Measurements from ENCODE around the gene EPM2A. TPM values are rescaled to one million over a fixed set of nuclear protein-coding genes. Genes with fewer than 3 reads are reported as not detected.

EPM2A gene
- total RNA-seq, 5 donors from 2014 or later (not counting 1 experiment from before 2014, with no cell fraction given), result 9.0 to 13.5 (median 10.7) TPM

DNA sequence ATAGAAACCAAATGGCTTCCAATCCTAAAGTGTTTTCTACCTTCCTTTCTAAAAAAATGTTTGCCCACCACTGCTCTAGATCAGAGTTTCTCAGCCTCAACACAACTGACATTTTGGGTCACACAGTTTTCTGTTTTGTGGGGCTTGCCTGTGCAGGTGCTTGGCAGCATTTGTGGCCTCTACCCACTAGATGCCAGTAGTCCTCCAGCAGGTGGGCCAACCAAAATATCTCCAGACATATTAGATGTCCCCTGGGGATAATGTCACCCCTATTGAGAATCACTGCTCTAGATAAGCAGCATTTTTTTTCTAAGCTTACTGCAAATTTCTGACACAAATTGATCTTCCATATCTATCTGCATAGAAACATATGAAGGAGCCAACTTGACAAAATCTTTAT, 26.3 kb upstream of the EPM2A start:
- H3K9me3 Mint-ChIP-seq, result no peaks in the 10 kb centered on the region
- H3K4me1 Mint-ChIP-seq, result no peaks in the 10 kb centered on the region
- no peak for ATAC-seq (replicated peaks in 1 of 4)
- peak in 1 of 35 experiments; percentile 13 for DNase-seq
- Histone ChIP-seq H3K27ac (ENCODE audit: low read length) (no peak overlapping the region), H3K4me1 (ENCODE audit: control insufficient read depth in 1 of 2, extremely low read depth in 1 of 2, insufficient read depth in 2 of 2, low read length in 2 of 2) (no peaks in the 10 kb centered on the region), H3K9me3 (no peaks in the 10 kb centered on the region), H3K4me3 (ENCODE audit: control insufficient read depth in 1 of 2, extremely low read depth in 1 of 2, low read length in 1 of 2) (no peak overlapping the region), H3K27me3 (replicated peaks in 1 of 2; ENCODE audit: control insufficient read depth in 2 of 2, extremely low read depth in 1 of 2, insufficient read depth in 2 of 2, low read length in 1 of 2) (no peaks in the 10 kb centered on the region), H3K36me3 (ENCODE audit: control insufficient read depth in 2 of 2, extremely low read depth in 1 of 2, insufficient read depth in 1 of 2, low read length in 1 of 2) (no peaks in the 10 kb centered on the region)
- POLR2A ChIA-PET, result no interaction called here
- H3K27me3 Mint-ChIP-seq, result peaks cover 0 to 3% of the 10 kb centered on the region in 2 donors
- no peaks in the 10 kb centered on the region for H3K36me3 Mint-ChIP-seq
- CTCF ChIA-PET, result interaction anchor here in 1 of 2 donors (0.6 kb wide), 1 partner anchor 28 kb away, joined by 3 read pairs; no protein-coding TSS in a partner anchor
- no peak overlapping the region for H3K27ac Mint-ChIP-seq
- H3K4me3 Mint-ChIP-seq, result no peak overlapping the region

- POLR2A ChIA-PET, result no interaction called here
- WGBS (ENCODE audit: insufficient coverage), result no CpG with 5 or more reads among the region's 4 CpGs
- Histone ChIP-seq H3K4me1 (ENCODE audit: control insufficient read depth in 1 of 2, extremely low read depth in 1 of 2, insufficient read depth in 2 of 2, low read length in 2 of 2) (no peaks in the 10 kb centered on the region), H3K4me3 (ENCODE audit: control insufficient read depth in 1 of 2, extremely low read depth in 1 of 2, low read length in 1 of 2) (no peak overlapping the region), H3K27ac (ENCODE audit: low read length) (no peak overlapping the region), H3K27me3 (replicated peaks in 1 of 2; ENCODE audit: control insufficient read depth in 2 of 2, extremely low read depth in 1 of 2, insufficient read depth in 2 of 2, low read length in 1 of 2) (no peaks in the 10 kb centered on the region), H3K9me3 (no peaks in the 10 kb centered on the region), H3K36me3 (ENCODE audit: control insufficient read depth in 2 of 2, extremely low read depth in 1 of 2, insufficient read depth in 1 of 2, low read length in 1 of 2) (no peaks in the 10 kb centered on the region)
- Mint-ChIP-seq H3K36me3 (no peaks in the 10 kb centered on the region), H3K4me3 (no peak overlapping the region), H3K27ac (no peak overlapping the region), H3K9me3 (peaks cover 0 to 4% (median 0%) of the 10 kb centered on the region in 3 donors), H3K4me1 (no peaks in the 10 kb centered on the region), H3K27me3 (peaks cover 3 to 21% of the 10 kb centered on the region in 2 donors)
- no peak for ATAC-seq (replicated peaks in 1 of 4)
- CTCF ChIA-PET, result no interaction called here
- no peak for DNase-seq
Measured at GRCh38 chr6:145758113-145758512, 22.8 kb upstream of the EPM2A start.

DNA sequence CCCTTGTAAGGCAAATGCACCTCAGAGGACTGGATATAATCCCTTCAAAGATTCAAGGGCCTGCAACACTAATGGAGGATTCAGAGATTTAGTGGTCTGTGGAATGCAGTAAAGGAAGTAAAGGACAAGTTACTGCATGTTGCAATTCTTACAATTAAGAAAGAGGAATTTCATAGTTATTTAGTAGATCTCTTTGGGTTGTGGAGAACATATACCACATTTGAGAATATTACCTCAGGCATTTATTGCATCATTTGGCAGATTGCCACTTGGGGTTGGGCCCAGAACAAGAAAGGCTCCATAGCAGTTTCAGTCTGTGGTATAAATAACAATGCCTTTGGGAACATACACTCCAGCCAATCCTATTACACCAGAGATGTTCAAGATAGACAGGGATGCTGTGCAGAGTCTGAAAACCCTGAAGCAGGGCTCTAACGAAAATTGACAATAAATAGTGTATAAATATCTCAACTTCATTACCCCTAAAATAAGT, 20.9 kb upstream of the EPM2A start:
- no peaks in the 10 kb centered on the region for H3K4me1 ChIP-seq (ENCODE audit: control insufficient read depth in 1 of 2, extremely low read depth in 1 of 2, insufficient read depth in 2 of 2, low read length in 2 of 2)
- Mint-ChIP-seq H3K9me3 (peaks cover 0 to 4% (median 0%) of the 10 kb centered on the region in 3 donors), H3K4me3 (no peak overlapping the region), H3K36me3 (no peaks in the 10 kb centered on the region), H3K27ac (no peak overlapping the region), H3K4me1 (no peaks in the 10 kb centered on the region), H3K27me3 (peaks cover 3 to 21% of the 10 kb centered on the region in 2 donors)
- no peak overlapping the region for H3K27ac ChIP-seq (ENCODE audit: low read length)
- DNase-seq (no peak), ATAC-seq (replicated peaks in 1 of 4) (no peak)
- H3K4me3 ChIP-seq (ENCODE audit: control insufficient read depth in 1 of 2, extremely low read depth in 1 of 2, low read length in 1 of 2), result no peak overlapping the region
- no CpG with 5 or more reads among the region's 1 CpG for WGBS (ENCODE audit: insufficient coverage)
- POLR2A ChIA-PET, result no interaction called here
- CTCF ChIA-PET, result no interaction called here
- H3K9me3 ChIP-seq, result no peaks in the 10 kb centered on the region
- H3K36me3 ChIP-seq (ENCODE audit: control insufficient read depth in 2 of 2, extremely low read depth in 1 of 2, insufficient read depth in 1 of 2, low read length in 1 of 2), result no peaks in the 10 kb centered on the region
- no peaks in the 10 kb centered on the region for H3K27me3 ChIP-seq (replicated peaks in 1 of 2; ENCODE audit: control insufficient read depth in 2 of 2, extremely low read depth in 1 of 2, insufficient read depth in 2 of 2, low read length in 1 of 2)

- Mint-ChIP-seq H3K27me3 (peaks cover 3 to 21% of the 10 kb centered on the region in 2 donors), H3K27ac (no peak overlapping the region), H3K9me3 (peaks cover 0 to 4% (median 0%) of the 10 kb centered on the region in 3 donors), H3K4me3 (no peak overlapping the region), H3K4me1 (no peaks in the 10 kb centered on the region), H3K36me3 (no peaks in the 10 kb centered on the region)
- Histone ChIP-seq H3K4me3 (ENCODE audit: control insufficient read depth in 1 of 2, extremely low read depth in 1 of 2, low read length in 1 of 2) (no peak overlapping the region), H3K4me1 (ENCODE audit: control insufficient read depth in 1 of 2, extremely low read depth in 1 of 2, insufficient read depth in 2 of 2, low read length in 2 of 2) (no peaks in the 10 kb centered on the region), H3K27ac (ENCODE audit: low read length) (no peak overlapping the region), H3K9me3 (no peaks in the 10 kb centered on the region), H3K36me3 (ENCODE audit: control insufficient read depth in 2 of 2, extremely low read depth in 1 of 2, insufficient read depth in 1 of 2, low read length in 1 of 2) (no peaks in the 10 kb centered on the region), H3K27me3 (replicated peaks in 1 of 2; ENCODE audit: control insufficient read depth in 2 of 2, extremely low read depth in 1 of 2, insufficient read depth in 2 of 2, low read length in 1 of 2) (no peaks in the 10 kb centered on the region)
- ATAC-seq (replicated peaks in 1 of 4) (no peak), DNase-seq (no peak)
- CTCF ChIA-PET, result no interaction called here
- POLR2A ChIA-PET, result no interaction called here
Measured at GRCh38 chr6:145755682-145756081, 20.4 kb upstream of the EPM2A start.

DNA sequence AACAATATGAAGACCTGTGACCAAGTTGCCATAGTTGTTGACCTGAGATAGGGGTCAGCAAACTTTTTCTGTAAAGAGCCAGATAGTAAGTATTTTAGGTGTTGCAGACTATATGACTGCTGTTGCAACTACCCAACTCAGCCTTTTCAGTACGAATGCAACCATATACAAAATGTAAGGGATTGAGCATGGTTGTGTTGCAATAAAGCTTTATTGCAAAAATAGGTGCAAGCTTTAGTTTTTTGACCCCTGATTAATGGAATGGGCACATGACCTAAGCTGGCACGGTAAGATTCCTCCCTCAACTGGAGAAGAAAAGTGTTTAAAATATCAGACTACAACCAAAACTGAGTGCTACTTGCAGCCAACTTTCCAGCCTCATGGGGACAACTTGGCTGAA, 17.3 kb upstream of the EPM2A start:
- ATAC-seq (replicated peaks in 1 of 4), result no peak
- no peak overlapping the region for H3K4me3 ChIP-seq (ENCODE audit: control insufficient read depth in 1 of 2, extremely low read depth in 1 of 2, low read length in 1 of 2)
- ChIA-PET POLR2A (no interaction called here), CTCF (no interaction called here)
- no peak overlapping the region for H3K4me3 Mint-ChIP-seq
- no peaks in the 10 kb centered on the region for H3K36me3 Mint-ChIP-seq
- no peak for DNase-seq
- no peaks in the 10 kb centered on the region for H3K9me3 ChIP-seq
- no CpG with 5 or more reads among the region's 2 CpGs for WGBS (ENCODE audit: insufficient coverage)
- H3K27me3 ChIP-seq (replicated peaks in 1 of 2; ENCODE audit: control insufficient read depth in 2 of 2, extremely low read depth in 1 of 2, insufficient read depth in 2 of 2, low read length in 1 of 2), result no peaks in the 10 kb centered on the region
- H3K36me3 ChIP-seq (ENCODE audit: control insufficient read depth in 2 of 2, extremely low read depth in 1 of 2, insufficient read depth in 1 of 2, low read length in 1 of 2), result no peaks in the 10 kb centered on the region
- no peak overlapping the region for H3K27ac ChIP-seq (ENCODE audit: low read length)
- peaks cover 0 to 5% (median 2%) of the 10 kb centered on the region in 3 donors for H3K4me1 Mint-ChIP-seq
- no peaks in the 10 kb centered on the region for H3K4me1 ChIP-seq (ENCODE audit: control insufficient read depth in 1 of 2, extremely low read depth in 1 of 2, insufficient read depth in 2 of 2, low read length in 2 of 2)
- H3K27ac Mint-ChIP-seq, result no peak overlapping the region
- peaks cover 3 to 21% of the 10 kb centered on the region in 2 donors for H3K27me3 Mint-ChIP-seq
- H3K9me3 Mint-ChIP-seq, result peaks cover 0 to 4% (median 0%) of the 10 kb centered on the region in 3 donors

DNA sequence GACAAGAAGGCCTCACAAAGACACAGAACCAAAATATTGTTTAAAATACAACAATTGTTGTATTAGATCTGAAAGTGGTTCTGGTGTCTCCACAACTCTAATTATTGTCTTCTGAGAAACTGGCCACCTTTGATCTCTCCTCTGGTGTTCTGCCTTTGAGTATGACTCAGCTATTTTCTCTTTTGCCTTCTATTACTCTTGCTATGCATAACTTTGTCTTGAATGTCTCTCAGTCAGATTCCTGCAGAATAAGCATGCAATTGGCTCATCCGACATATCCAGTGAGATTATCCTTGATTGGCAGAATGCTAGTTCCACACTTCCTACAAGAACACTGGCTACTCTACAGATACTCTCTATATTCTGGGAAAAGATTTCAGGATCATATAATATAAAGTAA, 14.3 kb upstream of the EPM2A start:
- Histone ChIP-seq H3K4me1 (ENCODE audit: control insufficient read depth in 1 of 2, extremely low read depth in 1 of 2, insufficient read depth in 2 of 2, low read length in 2 of 2) (no peaks in the 10 kb centered on the region), H3K36me3 (ENCODE audit: control insufficient read depth in 2 of 2, extremely low read depth in 1 of 2, insufficient read depth in 1 of 2, low read length in 1 of 2) (no peaks in the 10 kb centered on the region), H3K9me3 (no peaks in the 10 kb centered on the region), H3K27ac (ENCODE audit: low read length) (no peak overlapping the region), H3K27me3 (replicated peaks in 1 of 2; ENCODE audit: control insufficient read depth in 2 of 2, extremely low read depth in 1 of 2, insufficient read depth in 2 of 2, low read length in 1 of 2) (no peaks in the 10 kb centered on the region), H3K4me3 (ENCODE audit: control insufficient read depth in 1 of 2, extremely low read depth in 1 of 2, low read length in 1 of 2) (no peak overlapping the region)
- Mint-ChIP-seq H3K36me3 (no peaks in the 10 kb centered on the region), H3K27ac (no peak overlapping the region), H3K4me1 (peaks cover 0 to 5% (median 2%) of the 10 kb centered on the region in 3 donors), H3K27me3 (peaks cover 3 to 5% of the 10 kb centered on the region in 2 donors), H3K4me3 (no peak overlapping the region), H3K9me3 (no peaks in the 10 kb centered on the region)
- no CpG with 5 or more reads among the region's 1 CpG for WGBS (ENCODE audit: insufficient coverage)
- no peak for DNase-seq
- ATAC-seq (replicated peaks in 1 of 4), result no peak
- ChIA-PET POLR2A (no interaction called here), CTCF (no interaction called here)

- ATAC-seq (replicated peaks in 1 of 4) (no peak), DNase-seq (no peak)
- Mint-ChIP-seq H3K36me3 (no peaks in the 10 kb centered on the region), H3K4me3 (no peak overlapping the region), H3K9me3 (no peaks in the 10 kb centered on the region), H3K27me3 (no peaks in the 10 kb centered on the region), H3K4me1 (peaks cover 0 to 5% (median 2%) of the 10 kb centered on the region in 3 donors), H3K27ac (no peak overlapping the region)
- ChIA-PET CTCF (no interaction called here), POLR2A (interaction anchor here in 1 of 2 donors (0.7 kb wide), 1 partner anchor 96 kb away, joined by 4 read pairs; no protein-coding TSS in a partner anchor)
- no CpG with 5 or more reads among the region's 1 CpG for WGBS (ENCODE audit: insufficient coverage)
- Histone ChIP-seq H3K9me3 (no peaks in the 10 kb centered on the region), H3K4me1 (ENCODE audit: control insufficient read depth in 1 of 2, extremely low read depth in 1 of 2, insufficient read depth in 2 of 2, low read length in 2 of 2) (no peaks in the 10 kb centered on the region), H3K36me3 (ENCODE audit: control insufficient read depth in 2 of 2, extremely low read depth in 1 of 2, insufficient read depth in 1 of 2, low read length in 1 of 2) (no peaks in the 10 kb centered on the region), H3K27me3 (replicated peaks in 1 of 2; ENCODE audit: control insufficient read depth in 2 of 2, extremely low read depth in 1 of 2, insufficient read depth in 2 of 2, low read length in 1 of 2) (peaks cover 0 to 4% of the 10 kb centered on the region in 2 experiments), H3K4me3 (ENCODE audit: control insufficient read depth in 1 of 2, extremely low read depth in 1 of 2, low read length in 1 of 2) (no peak overlapping the region), H3K27ac (ENCODE audit: low read length) (no peak overlapping the region)
Measured at GRCh38 chr6:145745861-145746260, 10.5 kb upstream of the EPM2A start.
